Non-pigmented ciliary epithelial cell (primary cell): ENCODE data around the gene SMARCD3.
A peak's percentile ranks its signal among the peaks of the same experiment; 100 is the strongest.

Experiments
- DNase-seq: peaks from one replicate; pipeline ENCODE4 v3.0.0-alpha.2; 2010; ENCODE audit warnings: low read depth

The SMARCD3 gene

DNA sequence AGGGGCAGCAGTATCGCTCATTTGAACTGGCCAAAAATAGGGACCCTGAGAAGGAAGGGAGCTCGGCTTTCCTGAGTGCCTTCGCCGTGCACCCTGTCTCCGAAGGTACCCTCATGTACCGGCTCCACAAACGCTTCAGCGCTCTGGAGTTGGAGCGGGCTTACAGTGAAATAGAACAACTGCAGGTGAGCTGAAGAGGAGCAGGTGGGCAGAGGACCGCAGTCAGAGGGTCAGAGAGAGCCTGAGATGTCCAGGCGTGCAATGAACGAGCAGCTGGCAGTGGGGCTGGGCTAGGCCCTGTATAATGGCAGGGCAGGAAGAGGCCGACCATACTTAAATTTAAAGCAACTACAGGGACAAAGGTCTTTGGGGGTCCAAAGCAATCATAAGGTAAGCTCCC is 12.1 kb downstream of the SMARCD3 start:
- DNase-seq: no peak

DNA sequence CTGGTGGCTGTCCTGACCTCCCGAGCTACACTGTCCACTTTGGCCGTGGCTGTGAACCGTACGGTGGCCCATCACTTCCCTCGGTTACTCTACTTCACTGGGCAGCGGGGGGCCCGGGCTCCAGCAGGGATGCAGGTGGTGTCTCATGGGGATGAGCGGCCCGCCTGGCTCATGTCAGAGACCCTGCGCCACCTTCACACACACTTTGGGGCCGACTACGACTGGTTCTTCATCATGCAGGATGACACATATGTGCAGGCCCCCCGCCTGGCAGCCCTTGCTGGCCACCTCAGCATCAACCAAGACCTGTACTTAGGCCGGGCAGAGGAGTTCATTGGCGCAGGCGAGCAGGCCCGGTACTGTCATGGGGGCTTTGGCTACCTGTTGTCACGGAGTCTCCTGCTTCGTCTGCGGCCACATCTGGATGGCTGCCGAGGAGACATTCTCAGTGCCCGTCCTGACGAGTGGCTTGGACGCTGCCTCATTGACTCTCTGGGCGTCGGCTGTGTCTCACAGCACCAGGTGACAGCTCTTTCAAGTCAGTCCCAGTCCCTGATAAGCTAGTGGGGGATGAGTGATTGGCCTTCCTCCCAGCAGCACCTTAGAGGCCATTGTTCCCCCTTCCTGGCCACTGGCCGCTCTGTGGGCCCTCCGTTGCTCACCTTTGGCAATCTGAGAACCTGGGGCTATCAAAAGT is 13.3 kb downstream of the SMARCD3 start:
- no peak for DNase-seq

DNA sequence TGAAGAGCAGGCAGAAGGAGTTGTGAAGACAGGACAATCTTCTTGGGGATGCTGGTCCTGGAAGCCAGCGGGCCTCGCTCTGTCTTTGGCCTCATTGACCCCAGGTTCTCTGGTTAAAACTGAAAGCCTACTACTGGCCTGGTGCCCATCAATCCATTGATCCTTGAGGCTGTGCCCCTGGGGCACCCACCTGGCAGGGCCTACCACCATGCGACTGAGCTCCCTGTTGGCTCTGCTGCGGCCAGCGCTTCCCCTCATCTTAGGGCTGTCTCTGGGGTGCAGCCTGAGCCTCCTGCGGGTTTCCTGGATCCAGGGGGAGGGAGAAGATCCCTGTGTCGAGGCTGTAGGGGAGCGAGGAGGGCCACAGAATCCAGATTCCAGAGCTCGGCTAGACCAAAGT is 14.7 kb downstream of the SMARCD3 start:
- DNase-seq: no peak

DNA sequence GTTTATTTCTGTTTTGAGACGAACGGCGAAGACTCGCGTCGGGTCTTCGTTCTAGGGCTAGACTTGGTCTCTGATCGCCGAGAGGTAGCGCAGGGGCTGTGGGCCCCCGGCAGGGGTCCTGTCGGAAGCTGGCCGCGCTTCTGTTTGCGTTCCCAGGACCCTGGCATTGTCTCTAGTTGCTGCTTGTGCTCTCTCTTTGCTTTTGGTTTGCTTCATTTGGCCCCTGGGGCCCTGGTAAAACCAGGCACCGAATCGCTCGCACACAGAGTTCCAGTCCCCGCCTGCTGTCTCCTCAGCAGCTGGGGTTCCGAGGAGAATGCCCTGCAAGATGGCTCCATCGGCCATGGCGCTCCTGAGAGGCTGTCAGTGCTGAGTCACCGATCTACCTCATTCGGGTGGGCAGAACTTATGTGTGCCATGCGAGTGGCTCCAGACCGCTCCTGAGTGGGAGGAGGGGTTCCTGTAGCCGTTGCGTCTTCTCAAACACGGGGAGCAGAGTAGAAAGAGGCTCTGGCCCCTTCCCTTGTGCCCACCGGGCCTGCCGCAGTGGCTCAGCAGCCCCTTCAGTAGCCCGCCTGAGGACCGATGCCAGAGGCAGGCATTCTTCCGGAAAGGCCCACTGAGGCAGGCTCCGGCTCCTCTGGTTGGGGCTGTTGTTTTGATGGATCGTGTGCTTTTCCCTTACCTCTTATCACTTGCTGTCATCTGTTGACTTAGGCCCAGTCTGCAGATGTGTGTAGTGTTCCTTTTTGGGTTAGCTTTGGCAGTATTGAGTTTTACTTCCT is 15.4 kb downstream of the SMARCD3 start:
- DNase-seq: peak; percentile 51

DNA sequence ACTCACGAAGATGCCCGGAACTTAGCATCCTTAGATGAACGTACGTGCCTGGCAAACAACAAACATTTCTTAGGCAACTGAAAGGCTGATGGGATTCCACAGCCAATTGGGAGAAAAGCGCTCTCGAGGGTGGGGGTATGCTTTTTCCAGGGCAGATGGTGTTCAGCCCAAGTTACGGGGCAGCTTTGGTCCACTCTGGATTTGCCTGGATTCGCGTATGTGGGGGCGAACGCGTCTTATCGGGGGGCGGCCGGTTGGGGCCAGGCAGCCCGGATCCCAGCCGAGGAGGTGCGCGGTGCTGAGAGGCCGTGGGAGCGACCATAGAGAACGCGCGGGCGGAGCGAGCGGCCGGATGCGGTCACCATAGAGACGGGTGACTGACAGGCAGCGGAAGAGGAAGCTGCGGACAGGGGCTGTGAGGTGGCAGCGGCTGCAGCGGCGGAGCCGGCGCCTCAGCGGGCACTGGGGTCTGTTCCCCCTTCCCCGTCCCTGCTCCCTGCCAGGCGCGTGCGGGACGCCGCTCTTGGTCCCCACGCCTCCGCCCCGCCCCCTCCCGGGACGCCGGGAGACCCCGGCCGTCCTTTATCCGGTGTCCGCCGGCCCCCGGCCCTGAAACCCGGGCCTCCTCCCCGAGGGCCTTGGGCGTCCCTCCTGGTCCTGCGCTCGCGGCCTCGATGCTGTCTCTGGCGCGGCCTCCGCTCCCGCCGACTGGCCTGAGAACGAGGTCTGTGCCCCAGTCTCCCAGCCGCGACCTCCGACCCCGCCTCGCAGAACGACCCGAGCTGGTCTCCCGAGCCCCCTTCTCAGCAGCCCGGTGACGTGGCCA is 16.2 kb downstream of the SMARCD3 start, which contains the start of gene CHPF2:
Gene CHPF2, plus strand, starts transcription at position 393 of the 826 bp plus-strand sequence. CDS start 1,529 bp downstream, outside the sequence.
- DNase-seq: peak; percentile 26

DNA sequence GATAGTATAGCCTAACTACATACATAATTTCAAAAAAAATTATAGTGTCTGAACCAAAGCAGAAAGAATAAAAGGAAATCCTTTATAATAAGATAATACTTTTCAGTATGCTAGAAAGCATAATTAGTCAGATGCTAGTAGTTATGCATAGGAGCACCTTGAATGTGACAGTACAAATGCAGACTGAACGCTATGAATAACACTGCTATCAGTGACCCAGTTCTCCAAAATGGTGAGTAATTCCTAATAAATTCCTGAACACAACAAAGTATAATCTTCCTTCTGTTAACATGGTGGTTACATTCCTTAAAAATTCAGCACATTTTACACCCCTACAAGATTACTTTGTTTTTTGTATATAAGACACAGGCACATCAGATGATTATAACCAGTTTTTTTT is 17.4 kb downstream of the SMARCD3 start:
- DNase-seq: no peak

DNA sequence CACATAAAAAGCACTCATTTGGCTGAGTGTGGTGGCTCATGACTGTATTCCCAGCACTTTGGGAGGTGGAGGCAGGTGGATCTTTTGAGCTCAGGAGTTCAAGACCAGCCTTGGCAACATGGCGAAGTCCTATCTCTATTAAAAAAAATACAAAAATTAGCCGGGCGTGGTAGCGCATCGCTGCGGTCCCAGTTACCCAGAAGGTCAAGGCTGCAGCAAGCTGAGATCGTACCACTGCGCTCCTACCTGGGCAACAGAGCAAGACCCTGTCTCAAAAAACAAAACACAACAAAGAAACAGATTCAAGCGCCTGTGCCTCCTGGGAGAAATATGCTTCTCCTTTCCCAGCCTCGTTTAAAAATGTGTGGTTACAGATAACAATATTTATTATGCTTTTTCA is 19.2 kb downstream of the SMARCD3 start:
- DNase-seq: no peak

DNA sequence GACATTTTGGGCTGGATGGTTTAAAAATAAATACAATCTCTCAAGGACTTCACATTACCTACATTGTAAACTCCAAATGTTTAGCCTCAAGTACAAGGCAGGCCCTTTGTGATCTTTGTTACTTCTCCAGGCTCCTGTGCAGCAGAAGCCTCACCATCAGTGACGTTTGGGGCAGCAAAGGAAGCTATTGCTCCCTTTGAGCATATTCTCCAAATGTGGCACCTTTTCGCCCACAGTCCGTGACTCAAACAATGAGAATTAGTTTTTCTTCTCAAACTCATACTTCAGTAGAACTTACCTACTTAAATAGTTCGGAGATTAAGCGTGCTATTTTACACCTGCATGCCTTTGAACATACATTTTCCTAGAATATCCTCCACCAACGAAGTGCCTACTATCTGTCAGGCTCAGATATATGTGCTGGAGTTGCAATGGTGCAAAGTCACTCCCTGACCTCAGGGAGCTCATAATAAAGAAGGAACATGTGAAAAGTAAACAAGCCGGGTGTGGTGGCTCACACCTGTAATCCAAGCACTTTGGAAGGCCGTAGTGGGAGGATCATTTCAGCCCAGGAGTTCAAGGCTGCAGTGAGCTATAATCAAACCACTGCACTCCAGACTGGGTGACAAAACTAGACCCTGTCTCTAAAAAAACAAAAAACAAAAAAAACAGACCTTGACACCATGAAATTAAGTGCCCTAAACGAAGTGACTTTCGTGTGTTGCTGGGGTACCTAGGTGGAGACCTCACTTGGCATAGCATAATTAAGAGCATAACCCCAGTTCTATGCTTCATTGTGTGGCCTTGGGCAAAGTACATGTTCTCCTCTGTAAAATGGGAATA is 20.2 kb downstream of the SMARCD3 start:
- no peak for DNase-seq

DNA sequence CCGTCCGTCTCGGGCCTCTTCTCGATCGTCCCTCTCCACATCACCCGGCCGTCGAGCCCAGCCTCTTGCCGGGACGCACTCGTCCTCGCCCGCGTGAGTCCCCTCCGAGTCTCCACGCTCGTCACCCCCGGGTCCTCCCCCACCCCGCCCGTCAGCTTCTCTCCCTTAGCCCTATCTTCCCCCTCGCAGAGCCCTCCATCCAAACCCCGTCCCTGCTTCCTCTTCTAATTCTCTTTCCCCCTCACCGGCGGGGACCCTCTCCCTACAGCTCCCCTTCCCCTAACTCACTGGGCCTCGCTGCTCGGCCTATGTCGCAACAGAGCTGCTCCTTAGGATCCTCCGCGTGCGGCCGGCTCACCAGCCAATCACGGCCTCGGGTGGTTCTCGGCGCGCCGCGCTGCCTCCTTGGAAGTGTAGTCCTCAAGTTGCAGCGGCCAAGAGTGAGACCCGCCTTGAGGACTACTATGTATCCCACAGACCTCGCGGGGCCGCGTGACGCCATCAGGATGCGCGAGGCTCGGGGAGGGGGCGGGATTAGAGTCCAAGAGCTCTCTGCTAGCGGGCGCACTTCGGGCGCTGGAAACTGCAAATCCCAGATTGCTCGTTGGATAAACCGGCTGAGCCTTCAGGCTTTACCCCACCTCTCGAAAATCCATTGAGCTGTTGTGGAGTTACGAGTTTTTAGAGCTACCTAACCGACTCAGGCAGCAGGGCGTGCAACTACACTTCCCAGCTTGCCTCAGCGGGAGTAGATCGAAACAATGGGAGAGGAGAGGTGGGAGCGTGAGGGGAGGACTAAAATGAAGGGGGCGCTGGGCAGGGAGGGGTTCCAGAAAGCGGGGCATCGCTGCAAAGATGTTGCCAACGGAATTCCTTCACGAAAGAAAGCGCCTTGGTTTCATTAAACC is 21.4 kb downstream of the SMARCD3 start, which contains the start of gene ABCF2:
Gene ABCF2, minus strand, starts transcription at position 331 of the 908 bp plus-strand sequence. CDS start 747 bp downstream, outside the sequence.
- DNase-seq: peak; percentile 95

DNA sequence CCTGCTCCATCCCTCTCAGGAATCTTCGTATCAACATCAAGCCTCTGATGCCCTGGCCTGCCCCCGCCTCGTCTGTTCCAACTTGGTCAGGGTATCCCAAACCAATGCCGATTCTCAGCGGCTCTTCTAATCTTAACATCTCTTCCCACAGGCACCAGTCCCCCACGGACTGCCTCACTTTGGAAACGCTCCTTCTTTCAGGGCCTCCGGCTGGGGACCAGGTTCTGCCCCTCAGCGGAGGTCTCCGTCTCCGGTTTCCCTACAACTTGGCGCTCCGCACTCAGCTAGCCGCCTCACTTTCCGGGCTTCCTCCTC is 22.0 kb downstream of the SMARCD3 start:
- no peak for DNase-seq

DNA sequence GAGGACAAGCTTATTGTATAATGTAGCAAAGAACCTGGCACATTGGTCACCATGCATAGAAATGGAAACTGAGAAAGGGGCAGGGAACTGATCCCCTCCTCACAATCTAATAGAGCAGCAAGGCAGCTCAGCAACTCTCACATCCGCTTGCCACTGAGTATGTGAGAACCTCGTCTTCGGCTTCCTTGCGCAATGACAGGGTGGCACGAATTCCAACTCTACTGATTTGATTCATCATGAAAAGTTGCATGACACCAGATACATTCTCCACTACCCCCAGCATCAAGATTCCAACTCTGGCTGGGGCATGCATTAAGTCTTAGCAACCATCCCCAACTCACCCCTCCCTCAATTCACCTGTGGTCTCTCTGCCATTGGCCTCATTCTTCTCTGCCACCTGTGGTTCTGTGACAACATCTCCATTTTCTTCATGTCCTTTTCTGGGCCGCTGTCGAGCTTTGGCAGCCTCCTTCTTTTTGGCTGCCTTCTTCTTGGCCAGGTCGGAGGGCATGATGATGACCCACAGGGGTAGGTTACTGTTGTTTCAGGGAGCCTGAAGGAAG is 22.5 kb downstream of the SMARCD3 start:
- no peak for DNase-seq

DNA sequence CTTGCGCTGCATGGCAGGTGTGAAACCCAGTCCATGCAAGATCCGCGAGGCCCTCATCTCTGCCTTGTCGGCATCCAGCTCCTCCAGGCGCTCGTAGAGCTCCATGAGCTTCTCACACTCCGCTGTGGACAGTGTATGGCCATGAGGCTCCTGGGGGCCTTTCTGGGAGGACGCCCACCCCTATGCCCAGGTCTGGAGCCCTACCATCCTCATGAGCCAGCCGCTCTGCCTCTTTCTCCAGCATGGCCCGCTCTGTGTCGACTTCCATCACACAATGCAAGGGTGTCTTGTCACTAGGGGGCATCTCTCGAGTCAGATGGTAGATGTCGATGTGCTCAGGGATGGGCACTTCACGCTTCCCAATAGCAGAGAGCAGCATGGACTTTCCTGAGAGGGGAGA is 24.8 kb downstream of the SMARCD3 start:
- no peak for DNase-seq

DNA sequence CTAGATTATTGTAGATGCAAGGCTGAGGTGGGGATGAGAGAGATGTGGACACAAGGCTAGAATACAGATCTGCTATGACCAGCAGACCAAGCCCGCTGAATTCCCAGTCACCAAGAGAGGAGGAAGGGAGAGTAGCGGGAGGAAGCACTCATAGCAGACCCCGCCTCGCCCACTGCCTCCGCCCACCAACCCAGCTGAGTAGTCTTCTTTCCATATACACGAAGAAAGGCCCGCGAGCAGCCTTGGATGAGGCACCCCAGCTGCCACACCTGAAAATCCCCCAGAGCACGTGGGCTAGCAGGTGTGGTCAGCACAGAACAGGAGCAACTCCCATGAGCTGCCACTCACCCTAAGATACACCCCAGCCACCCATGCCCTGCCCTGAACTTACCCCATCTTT is 30.3 kb downstream of the SMARCD3 start:
- DNase-seq: no peak

DNA sequence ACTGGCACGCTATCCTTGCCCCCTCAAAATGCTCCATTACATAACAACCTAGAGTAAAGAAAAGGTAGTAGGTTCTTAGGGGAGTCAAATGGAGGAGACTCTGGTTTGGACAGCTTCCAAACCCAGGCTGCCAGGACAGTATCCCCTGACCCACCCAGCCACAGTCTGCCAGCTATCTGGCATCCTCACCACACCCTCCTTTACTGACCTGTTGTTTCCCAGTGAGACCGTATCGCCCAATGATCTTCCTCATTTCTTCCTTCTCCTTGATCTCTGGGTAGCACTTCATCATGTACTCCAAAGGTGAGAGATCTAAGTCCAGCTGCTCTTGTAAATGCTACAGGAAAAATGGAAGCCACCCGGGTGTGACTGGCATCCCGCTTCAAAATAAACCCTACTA is 33.1 kb downstream of the SMARCD3 start:
- DNase-seq: no peak

DNA sequence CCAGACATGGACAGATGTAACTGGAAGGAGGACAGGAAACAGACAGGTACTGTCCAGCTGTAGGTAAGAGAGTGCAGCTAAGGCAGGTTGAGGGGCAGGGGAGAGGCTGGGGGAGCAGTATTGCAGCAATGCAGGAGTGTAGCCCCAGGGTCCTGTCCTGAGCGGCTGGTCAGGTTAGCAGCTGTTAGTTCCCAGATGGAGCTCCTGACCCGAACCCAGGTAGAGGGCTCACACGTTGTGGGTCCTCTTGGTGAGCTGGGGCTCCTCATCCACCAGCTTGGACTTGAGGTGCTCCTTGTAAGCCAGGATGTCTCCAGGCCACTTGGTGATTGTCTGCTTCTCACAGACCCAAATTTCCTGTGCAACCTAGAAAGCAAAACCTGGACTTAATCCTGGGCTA is 34.7 kb downstream of the SMARCD3 start:
- DNase-seq: no peak

DNA sequence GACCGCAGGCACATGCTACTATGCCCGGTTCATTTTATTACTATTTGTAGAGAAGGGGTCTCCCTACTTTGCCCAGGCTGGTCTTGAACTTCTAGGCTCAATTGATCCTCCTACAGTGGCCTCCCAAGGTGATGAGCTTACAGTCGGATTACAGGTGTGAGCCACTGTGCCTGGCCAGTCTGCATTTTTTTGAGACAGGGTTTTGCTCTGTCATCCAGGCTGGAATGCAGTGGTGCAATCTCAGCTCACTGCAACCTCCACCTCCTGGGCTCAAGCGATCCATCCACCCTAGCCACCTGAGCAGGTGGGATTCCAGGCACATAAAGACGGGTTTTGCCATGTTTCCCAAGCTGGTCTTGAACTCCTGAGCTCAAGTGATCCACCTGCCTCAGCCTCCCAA is 35.9 kb downstream of the SMARCD3 start:
- DNase-seq: no peak

DNA sequence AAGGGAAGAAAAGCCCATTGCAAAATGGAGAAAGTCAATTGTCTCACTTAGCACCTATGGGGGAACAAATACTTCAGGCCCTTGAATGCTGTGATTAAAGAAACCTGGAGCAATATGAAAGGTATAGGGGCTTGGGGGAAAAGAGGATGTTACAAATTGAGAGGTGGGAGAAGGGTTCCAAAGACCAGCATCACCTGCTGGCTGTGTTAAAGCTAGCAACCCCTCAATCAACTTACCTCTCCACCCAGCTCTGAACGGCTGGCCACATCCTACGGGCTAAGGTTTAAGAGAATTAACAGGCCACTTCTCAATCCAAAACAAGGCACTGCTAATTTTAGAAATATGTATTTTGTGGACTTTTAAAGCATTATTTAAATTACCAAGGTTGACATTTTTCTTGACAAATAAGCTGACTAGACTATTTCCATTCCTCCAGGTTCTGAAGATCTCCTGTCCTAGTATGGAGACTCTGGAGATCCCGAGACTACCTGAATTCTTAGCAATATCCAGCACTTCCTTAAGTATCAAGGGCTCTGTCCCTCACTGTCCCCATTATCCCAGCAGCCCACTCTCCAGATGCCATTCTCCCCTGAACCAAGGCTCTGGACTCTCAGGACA is 37.2 kb downstream of the SMARCD3 start:
- no peak for DNase-seq

DNA sequence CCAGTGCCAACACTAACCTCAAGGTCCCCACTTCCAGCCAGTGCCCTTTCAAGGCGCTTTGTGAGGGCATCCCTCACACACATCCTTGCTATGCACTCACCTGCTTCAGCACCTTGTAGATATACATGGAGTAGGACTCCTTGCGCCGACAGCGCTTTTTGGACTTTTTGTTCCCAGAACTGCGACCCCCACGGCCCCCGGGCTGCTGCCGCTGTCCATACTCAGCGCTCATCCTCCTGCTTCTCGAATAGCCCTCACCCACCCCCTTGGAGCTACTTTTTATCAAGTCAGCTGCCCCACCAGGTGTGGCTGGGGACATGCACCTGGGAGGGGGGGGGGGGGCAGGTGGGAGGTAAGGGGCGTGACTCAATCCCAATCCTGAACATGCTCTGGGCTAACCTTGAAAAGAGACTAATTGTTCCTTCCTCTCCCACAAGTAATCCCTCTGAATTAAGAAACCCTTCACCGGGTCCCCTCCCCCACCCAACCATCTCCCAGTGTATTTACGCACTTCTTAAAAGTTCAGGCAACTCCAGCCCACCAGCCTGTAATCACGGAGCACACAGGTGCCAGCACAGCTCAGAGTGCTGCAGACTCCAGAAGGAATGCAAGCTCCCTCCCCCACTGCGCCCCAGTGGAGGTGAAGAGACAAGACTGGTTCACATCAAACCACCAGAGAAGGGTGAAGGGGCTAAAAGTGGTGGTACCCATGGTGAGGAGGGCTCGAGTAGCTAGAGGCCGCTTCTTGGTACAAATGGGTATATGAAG is 38.2 kb downstream of the SMARCD3 start, which contains the start of gene H2BK1:
Gene H2BK1, minus strand, starts transcription at position 402 of the 768 bp plus-strand sequence. Its CDS starts 170 bp downstream, at position 232.
- no peak for DNase-seq

DNA sequence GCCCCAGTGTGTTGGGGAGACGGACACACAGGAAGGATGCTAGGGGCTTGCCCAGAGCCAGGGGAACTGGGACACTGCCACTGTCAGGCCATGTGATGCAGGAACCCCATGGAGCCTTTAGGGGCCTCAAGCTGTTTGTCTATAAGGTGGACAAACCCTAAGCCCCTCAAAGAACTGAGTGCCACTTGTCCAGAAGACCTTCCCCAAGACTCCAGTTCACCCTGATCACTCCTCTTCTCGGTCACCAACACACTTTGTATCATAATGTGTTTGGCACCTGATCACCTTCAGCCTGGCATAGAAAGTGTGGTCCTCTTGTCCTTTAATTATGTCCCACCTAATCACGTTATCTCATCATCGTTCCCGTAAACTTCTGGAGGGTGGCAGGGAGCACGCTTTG is 38.9 kb downstream of the SMARCD3 start:
- no peak for DNase-seq
